Aortic smooth muscle cell (primary cell): ENCODE data around the gene ESRRA. TPM values are rescaled to one million over a fixed set of nuclear protein-coding genes. Genes with fewer than 3 reads are reported as not detected.

ENCODE experiments used
- total RNA-seq: library from RNA; depleted of rRNA; stranded (reverse); fragments of >200 nt; gene quantifications from 2 replicates; pipeline ENCODE4 v1.2.3, GENCODE V29; 2014

The ESRRA gene
- 32.7 and 40.6 TPM in 2 replicates for total RNA-seq

GRCh38 chr11:64305075-64305690 is at the start of gene ESRRA:
ESRRA (plus strand) TSS chr11:64305524; CDS start chr11:64307180, 1,656 bp downstream.

GRCh38 chr11:64284048-64284961 is 21.0 kb upstream of the ESRRA start, which contains the start of gene BAD:
BAD (minus strand) TSS chr11:64284665; CDS start chr11:64284368, 297 bp downstream.

GRCh38 chr11:64284962-64285884 is 20.1 kb upstream of the ESRRA start, which contains the start of gene GPR137:
GPR137 (plus strand) TSS chr11:64285848; CDS start chr11:64286525, 677 bp downstream.

GRCh38 chr11:64291262-64291751 is 14.0 kb upstream of the ESRRA start, which contains the start of gene KCNK4:
KCNK4 (plus strand) TSS chr11:64291302; CDS start chr11:64293019, 1,717 bp downstream.

GRCh38 chr11:64299847-64300648 is 5.3 kb upstream of the ESRRA start, which contains the start of gene CATSPERZ:
CATSPERZ (plus strand) TSS chr11:64300358; CDS start chr11:64300411, 53 bp downstream.

GRCh38 chr11:64317325-64317960 is 12.1 kb downstream of the ESRRA start, which contains the start of gene TRMT112:
TRMT112 (minus strand) TSS chr11:64317559; CDS start chr11:64317526, 33 bp downstream.

GRCh38 chr11:64317961-64318765 is 12.8 kb downstream of the ESRRA start, which contains the start of gene PRDX5:
PRDX5 (plus strand) TSS chr11:64318121; CDS start chr11:64318216, 95 bp downstream.

GRCh38 chr11:64339754-64340408 is 34.6 kb downstream of the ESRRA start, which contains the start of gene CCDC88B:
CCDC88B (plus strand) TSS chr11:64340204; CDS start chr11:64340267, 63 bp downstream.

GRCh38 chr11:64358907-64359711 is 53.8 kb downstream of the ESRRA start, which contains the start of gene RPS6KA4:
RPS6KA4 (plus strand) TSS chr11:64359162; CDS start chr11:64359236, 74 bp downstream.

Other genes starting within 250 kb of the ESRRA start
- gene MACROD1, start 139.4 kb upstream of the ESRRA start, total RNA-seq, result 15.5 and 19.3 TPM in 2 replicates
- gene STIP1, start 119.4 kb upstream of the ESRRA start, total RNA-seq, result 98.2 and 140 TPM in 2 replicates
- 50.9 and 96.3 TPM in 2 replicates for gene FERMT3, start 98.8 kb upstream of the ESRRA start, total RNA-seq
- gene TRPT1, start 79.3 kb upstream of the ESRRA start, total RNA-seq, result 32.1 and 36.1 TPM in 2 replicates
- 51.7 and 61.8 TPM in 2 replicates for gene NUDT22, start 79.2 kb upstream of the ESRRA start, total RNA-seq
- gene DNAJC4, start 75.0 kb upstream of the ESRRA start, total RNA-seq, result 9.0 and 10.4 TPM in 2 replicates
- gene VEGFB, start 70.9 kb upstream of the ESRRA start, total RNA-seq, result 24.6 and 39.0 TPM in 2 replicates
- 92.3 and 132 TPM in 2 replicates for gene FKBP2, start 64.4 kb upstream of the ESRRA start, total RNA-seq
- 336 and 439 TPM in 2 replicates for gene PPP1R14B, start 58.6 kb upstream of the ESRRA start, total RNA-seq
- 53.6 and 68.6 TPM in 2 replicates for gene PLCB3, start 54.0 kb upstream of the ESRRA start, total RNA-seq
- 65.1 and 72.4 TPM in 2 replicates for gene BAD, start 20.9 kb upstream of the ESRRA start, total RNA-seq
- 6.3 and 7.6 TPM in 2 replicates for gene GPR137, start 19.7 kb upstream of the ESRRA start, total RNA-seq
- gene KCNK4, start 14.2 kb upstream of the ESRRA start, total RNA-seq, result not detected in 2 replicates
- 0.50 and 0.66 TPM in 2 replicates for gene CATSPERZ, start 5.2 kb upstream of the ESRRA start, total RNA-seq
- 197 and 232 TPM in 2 replicates for gene TRMT112, start 12.0 kb downstream of the ESRRA start, total RNA-seq
- gene PRDX5, start 12.6 kb downstream of the ESRRA start, total RNA-seq, result 260 and 296 TPM in 2 replicates
- 4.3 and 4.5 TPM in 2 replicates for gene CCDC88B, start 34.7 kb downstream of the ESRRA start, total RNA-seq
- gene RPS6KA4, start 53.6 kb downstream of the ESRRA start, total RNA-seq, result 46.5 and 53.1 TPM in 2 replicates